ENCODE results near the gene BLID. TPM values are rescaled to one million over a fixed set of nuclear protein-coding genes. Genes with fewer than 3 reads are reported as not detected.
A peak's percentile ranks its signal among the peaks of the same experiment; 100 is the strongest.

BLID gene
- total RNA-seq, 4 donors from 2014 or later: not detected

DNA sequence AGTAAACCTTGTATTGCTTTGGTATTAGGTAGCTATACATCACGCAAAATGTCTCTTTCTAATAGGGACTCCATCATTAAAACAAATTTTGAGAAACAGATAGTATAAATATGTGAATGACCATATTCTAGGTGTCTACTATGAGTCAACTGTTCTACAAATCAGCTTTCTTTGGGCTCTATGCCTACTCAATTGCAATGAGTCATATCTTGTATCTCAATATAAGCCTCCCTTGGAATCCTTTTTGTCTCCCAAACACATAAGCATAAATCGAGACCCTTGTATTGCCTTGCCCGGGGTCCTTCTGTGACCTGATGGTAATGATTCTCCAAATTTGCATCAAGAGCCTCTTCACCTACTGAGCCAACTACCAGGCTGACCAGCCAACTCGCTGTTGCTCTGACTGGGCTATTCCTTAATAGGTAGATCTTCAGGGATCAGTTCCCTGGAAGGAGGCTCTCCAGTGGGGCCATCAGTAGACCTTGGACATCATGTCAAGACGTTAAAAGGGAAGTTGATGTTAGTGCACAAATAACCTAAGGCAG lies 22.2 kb downstream of the BLID start:
- WGBS: 86% methylated on average over 5 of the region's 5 CpGs
- no peaks in the 10 kb centered on the region for H3K9me3 ChIP-seq
- DNase-seq (ENCODE audit: low spot score in 2 of 2): no peak
- H3K27ac ChIP-seq: no peak overlapping the region
- H3K4me1 ChIP-seq: no peaks in the 10 kb centered on the region
- H3K4me3 ChIP-seq: no peak overlapping the region
- TF ChIP-seq POLR2AphosphoS5 (IDR thresholded peaks at IDR 0.05) (no peak), EP300 (IDR thresholded peaks at IDR 0.05) (no peak), POLR2A (IDR thresholded peaks at IDR 0.05) (no peak)
- TF ChIP-seq, protein P1, sequence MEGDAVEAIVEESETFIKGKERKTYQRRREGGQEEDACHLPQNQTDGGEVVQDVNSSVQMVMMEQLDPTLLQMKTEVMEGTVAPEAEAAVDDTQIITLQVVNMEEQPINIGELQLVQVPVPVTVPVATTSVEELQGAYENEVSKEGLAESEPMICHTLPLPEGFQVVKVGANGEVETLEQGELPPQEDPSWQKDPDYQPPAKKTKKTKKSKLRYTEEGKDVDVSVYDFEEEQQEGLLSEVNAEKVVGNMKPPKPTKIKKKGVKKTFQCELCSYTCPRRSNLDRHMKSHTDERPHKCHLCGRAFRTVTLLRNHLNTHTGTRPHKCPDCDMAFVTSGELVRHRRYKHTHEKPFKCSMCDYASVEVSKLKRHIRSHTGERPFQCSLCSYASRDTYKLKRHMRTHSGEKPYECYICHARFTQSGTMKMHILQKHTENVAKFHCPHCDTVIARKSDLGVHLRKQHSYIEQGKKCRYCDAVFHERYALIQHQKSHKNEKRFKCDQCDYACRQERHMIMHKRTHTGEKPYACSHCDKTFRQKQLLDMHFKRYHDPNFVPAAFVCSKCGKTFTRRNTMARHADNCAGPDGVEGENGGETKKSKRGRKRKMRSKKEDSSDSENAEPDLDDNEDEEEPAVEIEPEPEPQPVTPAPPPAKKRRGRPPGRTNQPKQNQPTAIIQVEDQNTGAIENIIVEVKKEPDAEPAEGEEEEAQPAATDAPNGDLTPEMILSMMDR (IDR thresholded peaks at IDR 0.05): no peak
- H3K27me3 ChIP-seq: peaks cover 26% of the 10 kb centered on the region
- no peaks in the 10 kb centered on the region for H3K36me3 ChIP-seq

- DNase-seq (ENCODE audit: low spot score in 2 of 2): no peak
- H3K27ac ChIP-seq: no peak overlapping the region
- H3K4me1 ChIP-seq: no peaks in the 10 kb centered on the region
- TF ChIP-seq, protein P1 (IDR thresholded peaks at IDR 0.05): no peak
- no peak for TF ChIP-seq POLR2AphosphoS5 (IDR thresholded peaks at IDR 0.05)
- no peaks in the 10 kb centered on the region for H3K9me3 ChIP-seq
- H3K27me3 ChIP-seq: peaks cover 9% of the 10 kb centered on the region
- no peaks in the 10 kb centered on the region for H3K36me3 ChIP-seq
- 96% methylated on average over 1 of the region's 1 CpG for WGBS
- H3K4me3 ChIP-seq: no peak overlapping the region
Observed at GRCh38 chr11:122091835-122092234, 24.2 kb downstream of the BLID start.

DNA sequence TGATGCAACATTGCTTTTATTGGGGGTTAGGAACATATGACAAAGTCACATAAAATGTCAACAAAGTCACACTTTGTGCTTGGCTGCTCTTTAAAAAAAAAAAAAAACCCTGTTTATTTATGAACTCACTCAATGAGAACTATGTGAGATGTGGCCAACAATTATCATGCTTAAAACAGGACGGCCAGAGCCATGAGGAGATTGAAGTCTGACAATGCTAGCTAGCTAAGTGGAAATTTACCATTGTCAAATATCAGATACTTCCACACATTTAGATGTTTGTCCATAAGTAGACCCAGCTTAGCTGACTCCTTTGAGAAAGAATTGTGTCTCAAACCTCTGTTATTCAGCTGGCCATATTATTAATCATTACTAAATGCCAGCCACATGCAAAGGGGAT lies 26.9 kb downstream of the BLID start:
- Histone ChIP-seq H3K4me3 (no peak overlapping the region), H3K9me3 (no peaks in the 10 kb centered on the region), H3K4me1 (no peaks in the 10 kb centered on the region), H3K27ac (peak overlapping the region; percentile 19), H3K27me3 (no peaks in the 10 kb centered on the region), H3K36me3 (no peaks in the 10 kb centered on the region)
- no peak for DNase-seq (ENCODE audit: low spot score in 2 of 2)
- 43% methylated on average over 1 of the region's 1 CpG for WGBS
- TF ChIP-seq, protein P1 (IDR thresholded peaks at IDR 0.05): no peak
- TF ChIP-seq POLR2A (IDR thresholded peaks at IDR 0.05): no peak
- no peak for TF ChIP-seq EP300 (IDR thresholded peaks at IDR 0.05)
- TF ChIP-seq POLR2AphosphoS5 (IDR thresholded peaks at IDR 0.05): no peak

DNA sequence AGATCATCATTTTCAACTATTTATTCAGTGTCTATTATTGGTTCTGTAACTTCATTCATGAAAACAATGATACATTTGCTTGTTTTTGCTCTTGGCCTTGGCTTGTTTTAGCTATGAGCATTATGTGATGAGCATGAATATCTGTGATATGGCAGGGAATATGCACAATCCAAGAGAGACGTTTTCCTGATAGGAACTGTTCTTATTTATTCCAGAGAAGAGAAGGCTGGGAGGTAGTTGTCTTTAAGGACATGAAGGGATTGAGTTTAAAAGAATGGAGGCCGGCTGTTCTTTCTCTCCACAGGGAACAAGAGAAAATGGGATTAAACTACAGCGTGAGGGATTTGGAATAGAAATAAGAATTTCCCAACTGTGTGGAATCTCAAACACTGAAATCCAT lies 30.3 kb downstream of the BLID start:
- Histone ChIP-seq H3K4me1 (no peaks in the 10 kb centered on the region), H3K9me3 (no peaks in the 10 kb centered on the region), H3K4me3 (no peak overlapping the region), H3K27ac (peak overlapping the region; percentile 61), H3K27me3 (no peaks in the 10 kb centered on the region), H3K36me3 (no peaks in the 10 kb centered on the region)
- DNase-seq (ENCODE audit: low spot score in 2 of 2): no peak
- WGBS: 54% methylated on average over 3 of the region's 3 CpGs
- no peak for TF ChIP-seq POLR2AphosphoS5 (IDR thresholded peaks at IDR 0.05)
- TF ChIP-seq, protein P1 (IDR thresholded peaks at IDR 0.05): no peak
- no peak for TF ChIP-seq EP300 (IDR thresholded peaks at IDR 0.05)

DNA sequence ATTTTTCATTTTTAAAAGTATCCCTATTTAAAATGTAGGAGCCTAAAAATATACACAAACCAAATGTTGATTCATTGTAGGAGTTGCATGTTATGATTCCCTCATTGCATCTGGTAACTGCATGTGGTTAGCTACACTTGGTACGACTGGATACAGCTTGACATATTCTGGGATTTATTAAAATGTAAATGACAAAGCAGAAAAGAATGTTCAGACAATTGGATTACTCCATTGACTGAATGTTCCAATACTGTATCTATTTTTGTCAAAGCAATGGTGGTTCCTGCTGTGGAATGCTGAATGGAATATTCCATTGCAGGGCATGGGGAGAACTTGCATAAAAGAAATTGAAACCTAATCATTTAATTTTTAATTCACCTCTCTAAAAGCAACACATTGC lies 30.8 kb downstream of the BLID start:
- TF ChIP-seq POLR2AphosphoS5 (IDR thresholded peaks at IDR 0.05) (peak in 1 of 3 donors; percentile 50), POLR2A (IDR thresholded peaks at IDR 0.05) (no peak)
- 14% methylated on average over 1 of the region's 1 CpG for WGBS
- Histone ChIP-seq H3K36me3 (no peaks in the 10 kb centered on the region), H3K27me3 (no peaks in the 10 kb centered on the region), H3K27ac (peak overlapping the region; percentile 61), H3K9me3 (no peaks in the 10 kb centered on the region), H3K4me3 (no peak overlapping the region), H3K4me1 (no peaks in the 10 kb centered on the region)
- DNase-seq (ENCODE audit: low spot score in 2 of 2): no peak

GRCh38 chr11:122082205-122082604 lies 33.8 kb downstream of the BLID start:
- Histone ChIP-seq H3K36me3 (no peaks in the 10 kb centered on the region), H3K27ac (no peak overlapping the region), H3K4me1 (no peaks in the 10 kb centered on the region), H3K4me3 (no peak overlapping the region), H3K9me3 (no peaks in the 10 kb centered on the region), H3K27me3 (no peaks in the 10 kb centered on the region)
- DNase-seq (ENCODE audit: low spot score in 2 of 2): no peak
- 86% methylated on average over 2 of the region's 2 CpGs for WGBS
- no peak for TF ChIP-seq EP300 (IDR thresholded peaks at IDR 0.05)
- TF ChIP-seq, protein P1 (IDR thresholded peaks at IDR 0.05): no peak
- TF ChIP-seq POLR2AphosphoS5 (IDR thresholded peaks at IDR 0.05): no peak
- no peak for TF ChIP-seq POLR2A (IDR thresholded peaks at IDR 0.05)

Data from suprapubic skin (tissue), 4 donors.